HG03520 (cell line): ENCODE results near the gene ROM1.
"Not testable (repeated sequence)": the region's sequence is repeated elsewhere in the genome, so short reads cannot be mapped to it uniquely, and the experiment has no call there.

Experiments used
- ATAC-seq: cut with Tn5 transposase; IDR thresholded peaks from one replicate; pipeline ENCODE4 v1.9.1; 2021; ENCODE audit warnings: mild to moderate bottlenecking, moderate library complexity; ENCODE audit not compliant: unreplicated experiment

Gene ROM1

GRCh38 chr11:62648185-62648966 is 35.3 kb downstream of the ROM1 start:
- ATAC-seq = no peak

DNA sequence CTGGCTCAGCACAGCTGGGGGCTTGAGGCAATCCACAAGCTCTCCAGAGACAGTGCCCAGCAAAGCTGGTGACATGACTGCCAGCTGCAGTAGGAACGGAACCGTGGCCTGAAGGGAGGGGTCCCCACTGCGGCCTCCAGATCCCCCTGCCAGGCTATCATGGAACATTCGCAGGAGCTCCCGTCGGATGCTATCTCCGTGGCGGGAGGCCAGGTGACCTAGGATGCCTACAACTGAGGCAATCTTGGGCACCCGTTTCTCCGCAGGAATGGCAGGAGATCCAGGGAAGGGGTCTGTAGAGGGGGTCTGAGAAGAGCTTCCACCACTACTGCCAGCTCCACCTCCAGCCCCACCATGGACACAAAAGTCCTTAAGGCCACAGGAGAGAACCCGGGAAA is 35.9 kb downstream of the ROM1 start:
- no peak for ATAC-seq

- ATAC-seq = no peak
Measured at GRCh38 chr11:62649486-62649885, 36.4 kb downstream of the ROM1 start.

DNA sequence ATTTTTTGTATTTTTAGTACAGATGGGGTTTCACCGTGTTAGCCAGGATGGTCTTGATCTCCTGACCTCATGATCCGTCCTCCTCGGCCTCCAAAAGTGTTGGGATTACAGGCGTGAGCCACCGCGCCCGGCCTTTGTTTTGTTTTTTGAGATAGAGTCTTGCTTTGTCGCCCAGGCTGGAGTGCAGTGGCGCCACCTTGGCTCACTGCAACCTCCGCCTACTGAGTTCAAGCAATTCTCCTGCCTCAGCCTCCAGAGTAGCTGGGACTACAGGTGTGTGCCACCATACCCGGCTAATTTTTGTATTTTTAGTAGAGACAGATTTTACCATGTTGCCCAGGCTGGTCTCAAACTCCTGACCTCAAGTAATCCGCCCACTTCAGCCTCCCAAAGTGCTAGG is 37.2 kb downstream of the ROM1 start:
- ATAC-seq = not testable (repeated sequence)

- peak; percentile 16 for ATAC-seq
Measured at GRCh38 chr11:62652161-62653006, 39.3 kb downstream of the ROM1 start.

- ATAC-seq = no peak
Measured at GRCh38 chr11:62654297-62654696, 41.2 kb downstream of the ROM1 start.

- ATAC-seq = no peak
Measured at GRCh38 chr11:62656796-62657429, 43.9 kb downstream of the ROM1 start.

- peak; percentile 22 for ATAC-seq
Measured at GRCh38 chr11:62664405-62665074, 51.5 kb downstream of the ROM1 start.
